Upper lobe of right lung (tissue), 1 donor: ENCODE results near the gene DEPDC5. TPM values are rescaled to one million over a fixed set of nuclear protein-coding genes. Genes with fewer than 3 reads are reported as not detected.

Experiments used
- ATAC-seq: fragments of 200-7000 bp; cut with Tn5 transposase; one replicate; pipeline ENCODE4 v1.9.1; 2020; ENCODE audit warnings: mild to moderate bottlenecking, moderate library complexity
- DNase-seq: peaks from one replicate; pipeline ENCODE4 v3.0.0-alpha.2; 2020
- H3K27ac ChIP-seq: fragments of 200-600 bp; one replicate; pipeline ENCODE4 v1.8.0; 2022
- H3K27me3 ChIP-seq: fragments of 200-600 bp; one replicate; pipeline ENCODE4 v1.8.0; 2022; ENCODE audit warnings: mild to moderate bottlenecking
- H3K36me3 ChIP-seq: fragments of 200-600 bp; one replicate; pipeline ENCODE4 v1.8.0; 2022
- H3K4me1 ChIP-seq: fragments of 200-600 bp; one replicate; pipeline ENCODE4 v1.8.0; 2022
- H3K4me3 ChIP-seq: fragments of 200-600 bp; one replicate; pipeline ENCODE4 v1.8.0; 2022; ENCODE audit warnings: mild to moderate bottlenecking
- H3K9me3 ChIP-seq: fragments of 200-600 bp; one replicate; pipeline ENCODE4 v1.8.0; 2022
- CTCF ChIP-seq: fragments of 200-600 bp; IDR thresholded peaks from one replicate; pipeline ENCODE4 v1.8.0; 2022; ENCODE audit warnings: antibody characterized with exemption
- intact Hi-C: fragments of 100-400 bp; cut with DNase I; formaldehyde crosslinking; loops from one replicate; pipeline ENCODE4 v1.11.0; 2022
- total RNA-seq: library from RNA; stranded (reverse); fragmentation: NEBNext Ultra II Directional; extraction: Animal tissue kit (Norgen Biotek cat#: 25700); gene quantifications from one replicate; pipeline ENCODE4 v1.2.1, GENCODE V29; 2021
- donor health status: DM: no; HTN: yes; CAD: no; lungs with severe emphysema.

The DEPDC5 gene
- total RNA-seq, 1 donor from 2014 or later, result 24.7 TPM

GRCh38 chr22:31948002-31948401, 194.2 kb downstream of the DEPDC5 start:
- H3K4me3 ChIP-seq, result no peak overlapping the region
- H3K27ac ChIP-seq, result no peak overlapping the region
- H3K9me3 ChIP-seq, result no peaks in the 10 kb centered on the region
- peaks cover 19% of the 10 kb centered on the region for H3K36me3 ChIP-seq
- ATAC-seq, result no peak
- DNase-seq, result peak; percentile 64
- peaks cover 55% of the 10 kb centered on the region for H3K4me1 ChIP-seq
- intact Hi-C loops, result no loop called here
- H3K27me3 ChIP-seq, result no peaks in the 10 kb centered on the region
- no peak for TF ChIP-seq CTCF

GRCh38 chr22:31950226-31950625, 196.4 kb downstream of the DEPDC5 start:
- Histone ChIP-seq H3K9me3 (no peaks in the 10 kb centered on the region), H3K27ac (no peak overlapping the region), H3K4me1 (peaks cover 69% of the 10 kb centered on the region), H3K36me3 (peaks cover 19% of the 10 kb centered on the region), H3K4me3 (no peak overlapping the region), H3K27me3 (no peaks in the 10 kb centered on the region)
- DNase-seq, result no peak
- intact Hi-C loops, result no loop called here
- no peak for TF ChIP-seq CTCF
- ATAC-seq, result no peak

- H3K27me3 ChIP-seq, result no peaks in the 10 kb centered on the region
- H3K4me1 ChIP-seq, result peaks cover 60% of the 10 kb centered on the region
- peaks cover 27% of the 10 kb centered on the region for H3K36me3 ChIP-seq
- peak; percentile 21 for DNase-seq
- TF ChIP-seq CTCF, result no peak
- intact Hi-C loops, result no loop called here
- peak overlapping the region; percentile 38 for H3K27ac ChIP-seq
- no peak for ATAC-seq
- no peak overlapping the region for H3K4me3 ChIP-seq
- no peaks in the 10 kb centered on the region for H3K9me3 ChIP-seq
Measured at GRCh38 chr22:31951194-31952093, 197.6 kb downstream of the DEPDC5 start.

GRCh38 chr22:31952094-31952401, 198.2 kb downstream of the DEPDC5 start:
- no peak for TF ChIP-seq CTCF
- DNase-seq (no peak), ATAC-seq (no peak)
- no peaks in the 10 kb centered on the region for H3K27me3 ChIP-seq
- peaks cover 33% of the 10 kb centered on the region for H3K36me3 ChIP-seq
- intact Hi-C loops, result no loop called here
- peak overlapping the region; percentile 38 for H3K27ac ChIP-seq
- H3K4me1 ChIP-seq, result peaks cover 54% of the 10 kb centered on the region
- H3K9me3 ChIP-seq, result no peaks in the 10 kb centered on the region
- no peak overlapping the region for H3K4me3 ChIP-seq

- no peak for ATAC-seq
- peaks cover 37% of the 10 kb centered on the region for H3K36me3 ChIP-seq
- peak overlapping the region; percentile 38 for H3K27ac ChIP-seq
- DNase-seq, result no peak
- H3K4me3 ChIP-seq, result no peak overlapping the region
- peaks cover 51% of the 10 kb centered on the region for H3K4me1 ChIP-seq
- no peaks in the 10 kb centered on the region for H3K9me3 ChIP-seq
- H3K27me3 ChIP-seq, result no peaks in the 10 kb centered on the region
- intact Hi-C loops, result no loop called here
- no peak for TF ChIP-seq CTCF
Measured at GRCh38 chr22:31952472-31952871, 198.7 kb downstream of the DEPDC5 start.
